ENCODE measurements around the gene LSM11.
A peak's percentile ranks its signal among the peaks of the same experiment; 100 is the strongest.

LSM11 gene

DNA sequence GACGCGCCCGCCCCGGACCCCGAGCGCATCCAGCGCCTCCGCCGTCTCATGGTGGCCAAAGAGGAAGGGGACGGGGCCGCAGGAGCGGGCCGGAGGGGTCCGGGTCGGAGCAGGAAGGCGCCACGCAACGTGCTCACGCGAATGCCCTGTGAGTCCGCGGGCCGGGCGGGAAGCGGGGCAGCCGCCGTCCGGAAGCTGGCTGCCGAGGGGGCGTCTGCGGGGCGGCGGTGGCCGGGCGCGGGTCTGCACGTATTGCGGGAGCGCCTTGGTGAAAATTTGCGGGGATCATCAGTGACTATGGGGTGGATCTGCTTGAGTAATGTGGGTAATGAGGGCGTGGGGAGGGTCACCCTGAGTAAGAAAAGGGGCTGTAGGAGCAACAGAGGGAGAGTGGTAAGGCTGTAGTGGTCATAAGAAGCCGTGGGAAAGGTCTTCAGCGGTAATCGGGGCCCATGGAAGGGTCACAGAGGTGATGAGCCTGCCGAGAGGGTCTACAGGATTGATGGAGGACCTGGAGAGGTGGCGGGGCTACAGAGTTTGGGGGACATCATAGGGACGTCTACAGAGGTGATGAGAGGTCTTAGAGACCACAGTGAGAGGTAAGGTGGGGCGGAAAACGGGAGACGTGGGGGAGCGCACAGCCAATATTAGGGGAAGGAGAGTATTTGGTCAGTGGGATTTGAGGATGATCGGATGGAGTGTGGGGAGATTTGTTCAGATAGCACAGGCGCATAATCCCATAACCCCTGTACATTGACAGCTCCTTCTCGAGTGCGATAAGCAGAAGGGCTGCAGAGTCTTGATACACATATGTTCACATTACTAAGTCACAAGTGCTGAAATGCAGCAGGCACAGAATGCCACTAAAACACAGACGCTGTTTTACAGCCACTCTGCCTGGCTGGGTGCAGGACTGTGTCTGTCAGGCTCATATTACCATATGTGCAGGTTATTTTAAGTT lies 819 bp downstream of the LSM11 start:
- peaks cover 1% of the 10 kb centered on the region for H3K36me3 Mint-ChIP-seq (ENCODE audit: insufficient read depth)
- peaks cover 20 to 22% of the 10 kb centered on the region in 2 donors for H3K4me1 Mint-ChIP-seq (ENCODE audit: low read depth in 2 of 2)
- ATAC-seq (replicated peaks) = peak; percentile 11
- H3K27me3 Mint-ChIP-seq = no peaks in the 10 kb centered on the region
- no peaks in the 10 kb centered on the region for H3K9me3 Mint-ChIP-seq
- peak overlapping the region; percentile 59 to 72 for H3K27ac Mint-ChIP-seq
- H3K4me3 Mint-ChIP-seq = peak overlapping the region; percentile 80 to 84
- no peak for DNase-seq

DNA sequence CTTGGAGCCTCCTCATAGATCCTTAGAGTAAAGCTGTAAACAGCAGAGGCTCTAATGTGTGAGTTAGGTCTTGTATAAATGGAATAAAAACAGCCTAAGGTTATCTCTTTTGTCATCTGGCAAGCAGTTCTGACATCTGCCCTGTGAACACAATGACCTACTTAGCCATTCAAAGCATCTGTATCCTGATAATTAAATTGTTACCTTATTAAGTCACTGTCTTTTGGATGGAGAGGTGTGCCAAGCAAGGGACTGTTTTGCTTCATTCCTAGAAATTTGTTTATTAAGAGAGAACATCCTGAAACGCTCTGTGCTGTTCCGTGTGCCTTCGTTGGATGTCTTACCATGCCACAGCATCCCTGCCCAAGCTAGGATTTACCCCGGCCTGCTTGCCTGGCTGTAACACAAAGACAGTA lies 1.5 kb downstream of the LSM11 start:
- Mint-ChIP-seq H3K27me3 (no peaks in the 10 kb centered on the region), H3K4me1 (ENCODE audit: low read depth in 2 of 2) (peaks cover 22% of the 10 kb centered on the region in 2 donors), H3K27ac (no peak overlapping the region), H3K4me3 (peak overlapping the region; percentile 80 to 84), H3K36me3 (ENCODE audit: insufficient read depth) (no peaks in the 10 kb centered on the region), H3K9me3 (no peaks in the 10 kb centered on the region)
- DNase-seq (no peak), ATAC-seq (replicated peaks) (no peak)

- no peak overlapping the region for H3K27ac Mint-ChIP-seq
- DNase-seq = no peak
- no peaks in the 10 kb centered on the region for H3K9me3 Mint-ChIP-seq
- H3K4me1 Mint-ChIP-seq (ENCODE audit: low read depth in 2 of 2) = peaks cover 22% of the 10 kb centered on the region in 2 donors
- peaks cover 6% of the 10 kb centered on the region for H3K36me3 Mint-ChIP-seq (ENCODE audit: insufficient read depth)
- no peak overlapping the region for H3K4me3 Mint-ChIP-seq
- no peak for ATAC-seq (replicated peaks)
- no peaks in the 10 kb centered on the region for H3K27me3 Mint-ChIP-seq
These were observed 3.7 kb downstream of the LSM11 start for GRCh38 chr5:157747173-157747740.

DNA sequence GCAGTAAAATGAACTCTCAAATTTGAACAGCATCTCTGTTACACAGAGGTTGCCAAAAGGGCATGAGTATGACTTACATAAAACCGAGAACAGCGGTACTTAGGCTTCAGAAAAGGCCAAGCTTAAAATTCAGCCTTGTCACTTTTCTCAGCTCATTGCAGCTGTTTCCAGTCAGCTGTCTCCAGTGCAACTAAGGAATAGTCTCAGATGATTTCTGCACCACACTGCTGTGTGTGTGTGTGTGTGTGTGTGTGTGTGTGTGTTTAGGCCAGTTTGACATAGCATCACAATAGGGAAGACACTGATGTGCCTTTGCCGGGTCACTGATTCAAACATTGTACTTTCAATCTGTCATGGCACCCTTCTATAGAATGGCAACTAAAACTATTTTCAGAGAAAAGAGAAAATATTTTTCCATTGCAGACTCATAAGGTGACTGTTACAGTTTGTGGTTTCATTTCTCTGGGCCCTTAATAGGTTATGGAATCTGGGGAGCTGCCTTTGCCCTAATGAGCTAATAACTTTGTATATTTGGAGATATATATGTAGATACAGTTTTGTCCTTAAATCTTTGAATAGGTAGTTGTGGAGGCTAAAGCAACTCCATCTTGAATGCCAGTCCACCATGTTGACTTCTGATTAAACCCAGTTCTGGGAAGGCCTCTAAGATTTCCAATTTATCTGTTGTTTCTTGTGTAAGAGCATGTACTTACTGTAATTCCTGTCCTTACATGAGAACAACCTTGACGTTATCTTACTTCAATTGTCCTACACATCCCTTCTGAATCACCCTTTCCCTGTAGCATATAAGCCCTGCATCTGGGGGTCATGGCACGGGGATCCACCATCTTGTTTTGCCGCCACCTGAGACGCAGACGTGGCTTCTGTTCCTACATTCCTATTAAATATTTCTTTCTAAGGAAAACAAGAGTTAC lies 4.5 kb downstream of the LSM11 start:
- H3K27ac Mint-ChIP-seq = no peak overlapping the region

GRCh38 chr5:157748760-157749461 lies 5.4 kb downstream of the LSM11 start:
- Mint-ChIP-seq H3K4me3 (no peak overlapping the region), H3K36me3 (ENCODE audit: insufficient read depth) (peaks cover 16% of the 10 kb centered on the region), H3K9me3 (no peaks in the 10 kb centered on the region), H3K27ac (no peak overlapping the region), H3K27me3 (no peaks in the 10 kb centered on the region), H3K4me1 (ENCODE audit: low read depth in 2 of 2) (peaks cover 15 to 16% of the 10 kb centered on the region in 2 donors)
- DNase-seq = no peak
- no peak for ATAC-seq (replicated peaks)

More for the DNA sequence above, 4.5 kb downstream of the LSM11 start:
- ATAC-seq (replicated peaks) (no peak), DNase-seq (no peak)
- H3K36me3 Mint-ChIP-seq (ENCODE audit: insufficient read depth) = peaks cover 14% of the 10 kb centered on the region
- H3K4me3 Mint-ChIP-seq = no peak overlapping the region
- H3K4me1 Mint-ChIP-seq (ENCODE audit: low read depth in 2 of 2) = peaks cover 18 to 19% of the 10 kb centered on the region in 2 donors
- no peaks in the 10 kb centered on the region for H3K27me3 Mint-ChIP-seq
- H3K9me3 Mint-ChIP-seq = no peaks in the 10 kb centered on the region

DNA sequence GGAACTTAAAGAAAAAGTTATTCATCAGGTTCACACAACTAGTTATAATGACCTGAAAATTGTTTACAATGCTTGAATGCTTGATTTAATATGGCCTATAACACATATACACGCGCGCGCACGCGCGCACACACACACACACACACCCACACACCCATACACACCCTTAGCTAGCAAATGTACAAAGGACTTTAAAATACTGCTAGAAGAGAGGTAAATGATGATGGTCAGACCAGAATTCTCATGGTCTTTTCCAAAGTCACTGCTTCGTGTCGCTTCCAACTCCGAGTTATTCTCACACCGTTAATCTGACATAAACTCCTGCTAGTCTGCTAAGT lies 5.9 kb downstream of the LSM11 start:
- Mint-ChIP-seq H3K4me3 (no peak overlapping the region), H3K9me3 (no peaks in the 10 kb centered on the region), H3K4me1 (ENCODE audit: low read depth in 2 of 2) (peaks cover 12% of the 10 kb centered on the region in 2 donors), H3K27ac (no peak overlapping the region), H3K27me3 (no peaks in the 10 kb centered on the region), H3K36me3 (ENCODE audit: insufficient read depth) (peaks cover 20% of the 10 kb centered on the region)
- ATAC-seq (replicated peaks) (no peak), DNase-seq (no peak)

GRCh38 chr5:157750320-157750719 lies 6.8 kb downstream of the LSM11 start:
- H3K9me3 Mint-ChIP-seq = no peaks in the 10 kb centered on the region
- DNase-seq (no peak), ATAC-seq (replicated peaks) (no peak)
- H3K27ac Mint-ChIP-seq = no peak overlapping the region
- H3K36me3 Mint-ChIP-seq (ENCODE audit: insufficient read depth) = peaks cover 29% of the 10 kb centered on the region
- no peak overlapping the region for H3K4me3 Mint-ChIP-seq
- peaks cover 5 to 8% of the 10 kb centered on the region in 2 donors for H3K4me1 Mint-ChIP-seq (ENCODE audit: low read depth in 2 of 2)
- no peaks in the 10 kb centered on the region for H3K27me3 Mint-ChIP-seq

DNA sequence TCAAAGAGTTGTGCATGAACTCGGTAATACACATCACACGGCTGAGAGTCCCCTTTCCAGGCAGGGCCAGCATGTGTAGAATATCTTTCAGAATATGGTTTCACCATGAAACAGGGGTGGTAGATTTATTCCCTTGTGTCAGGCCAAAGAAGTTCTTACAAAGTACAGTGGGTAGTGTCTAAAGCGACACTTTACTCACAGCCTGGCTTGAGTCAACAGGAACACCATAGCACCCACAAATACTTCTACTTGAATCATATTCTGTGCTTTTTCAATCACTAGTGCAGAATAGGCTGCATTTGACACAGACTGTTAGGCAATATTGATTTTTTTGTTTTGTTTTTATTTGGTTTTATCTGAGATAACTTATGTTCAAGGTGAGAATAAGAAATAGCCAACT lies 12.6 kb downstream of the LSM11 start:
- H3K27me3 Mint-ChIP-seq = no peaks in the 10 kb centered on the region
- H3K9me3 Mint-ChIP-seq = no peaks in the 10 kb centered on the region
- H3K36me3 Mint-ChIP-seq (ENCODE audit: insufficient read depth) = peaks cover 41% of the 10 kb centered on the region
- DNase-seq (no peak), ATAC-seq (replicated peaks) (no peak)
- no peak overlapping the region for H3K4me3 Mint-ChIP-seq
- no peak overlapping the region for H3K27ac Mint-ChIP-seq
- H3K4me1 Mint-ChIP-seq (ENCODE audit: low read depth in 2 of 2) = no peaks in the 10 kb centered on the region

- H3K9me3 Mint-ChIP-seq = no peaks in the 10 kb centered on the region
- DNase-seq (no peak), ATAC-seq (replicated peaks) (no peak)
- H3K27me3 Mint-ChIP-seq = no peaks in the 10 kb centered on the region
- peaks cover 0 to 2% of the 10 kb centered on the region in 2 donors for H3K4me1 Mint-ChIP-seq (ENCODE audit: low read depth in 2 of 2)
- peaks cover 25% of the 10 kb centered on the region for H3K36me3 Mint-ChIP-seq (ENCODE audit: insufficient read depth)
- H3K27ac Mint-ChIP-seq = no peak overlapping the region
- no peak overlapping the region for H3K4me3 Mint-ChIP-seq
These were observed 15.2 kb downstream of the LSM11 start for GRCh38 chr5:157758706-157759105.

DNA sequence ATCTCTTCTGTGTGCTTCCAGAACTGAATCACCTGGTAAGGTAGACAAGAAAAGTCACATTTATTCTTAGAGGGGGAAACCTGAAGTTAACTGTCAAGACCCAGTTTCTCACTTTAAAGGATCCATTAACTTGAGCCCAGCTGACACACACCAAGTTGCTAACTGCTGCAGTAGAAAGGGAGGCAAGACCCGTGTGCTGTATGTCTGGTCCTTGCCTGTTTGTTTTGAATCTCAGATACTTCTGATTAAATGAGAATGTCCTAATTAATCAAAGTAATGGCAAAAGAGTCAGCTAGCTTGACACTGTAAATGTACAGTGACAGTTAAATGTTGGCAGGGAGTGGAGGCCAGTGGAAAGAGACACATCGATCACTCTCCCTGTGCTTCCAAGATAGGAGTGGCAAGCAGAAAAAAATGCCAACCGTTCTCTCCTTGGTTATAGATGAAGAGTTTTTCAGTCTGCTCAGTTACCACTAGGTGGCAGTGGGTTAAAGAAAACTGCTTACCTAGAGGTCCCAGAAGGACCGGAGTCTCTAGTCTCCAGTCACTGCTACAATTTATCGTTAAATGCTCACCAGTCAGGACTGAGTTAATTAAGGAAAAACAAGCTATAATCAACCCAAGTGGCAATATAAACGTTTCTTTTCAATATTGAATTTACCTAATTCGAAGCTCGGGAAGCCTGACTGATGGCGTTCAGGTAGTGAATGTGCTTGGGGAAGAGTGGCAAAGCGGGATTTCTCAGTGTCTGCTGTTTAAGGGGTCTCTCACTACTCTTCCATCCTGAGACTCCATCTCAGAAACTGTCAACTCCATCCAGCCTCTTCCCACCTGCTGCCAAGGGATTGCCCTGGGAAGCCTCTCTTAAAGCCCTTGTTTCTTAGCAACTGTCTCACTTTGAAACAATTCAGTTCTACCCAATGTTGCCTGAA lies 18.4 kb downstream of the LSM11 start:
- DNase-seq (peak; percentile 6 to 20 (median 8)), ATAC-seq (replicated peaks) (peak; percentile 77)
- H3K9me3 Mint-ChIP-seq = no peaks in the 10 kb centered on the region
- no peak overlapping the region for H3K4me3 Mint-ChIP-seq
- H3K27ac Mint-ChIP-seq = no peak overlapping the region
- no peaks in the 10 kb centered on the region for H3K27me3 Mint-ChIP-seq
- H3K36me3 Mint-ChIP-seq (ENCODE audit: insufficient read depth) = peaks cover 5% of the 10 kb centered on the region
- peaks cover 0 to 2% of the 10 kb centered on the region in 2 donors for H3K4me1 Mint-ChIP-seq (ENCODE audit: low read depth in 2 of 2)

DNA sequence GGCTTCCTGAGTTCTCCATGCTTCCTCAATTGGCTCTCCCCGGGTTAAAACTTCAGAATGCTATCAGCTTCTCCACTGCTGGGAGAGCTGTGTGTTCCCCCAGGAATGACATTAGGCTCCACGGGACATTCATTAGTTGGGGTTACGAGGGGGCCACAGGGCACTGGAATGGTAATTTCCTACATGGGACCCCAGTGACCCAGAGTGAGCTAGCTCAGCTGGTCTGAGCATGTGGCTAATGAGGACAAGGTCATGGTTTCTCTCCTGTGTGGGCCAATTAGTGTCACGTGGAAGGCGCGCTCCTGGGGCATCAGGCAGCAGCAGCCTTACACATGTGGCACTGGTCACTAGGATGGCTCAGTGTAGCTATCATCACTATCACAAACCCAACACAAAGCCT lies 21.0 kb downstream of the LSM11 start:
- Mint-ChIP-seq H3K27ac (no peak overlapping the region), H3K4me3 (no peak overlapping the region), H3K4me1 (ENCODE audit: low read depth in 2 of 2) (peaks cover 0 to 2% of the 10 kb centered on the region in 2 donors), H3K9me3 (no peaks in the 10 kb centered on the region), H3K27me3 (no peaks in the 10 kb centered on the region), H3K36me3 (ENCODE audit: insufficient read depth) (no peaks in the 10 kb centered on the region)
- DNase-seq (no peak), ATAC-seq (replicated peaks) (no peak)

DNA sequence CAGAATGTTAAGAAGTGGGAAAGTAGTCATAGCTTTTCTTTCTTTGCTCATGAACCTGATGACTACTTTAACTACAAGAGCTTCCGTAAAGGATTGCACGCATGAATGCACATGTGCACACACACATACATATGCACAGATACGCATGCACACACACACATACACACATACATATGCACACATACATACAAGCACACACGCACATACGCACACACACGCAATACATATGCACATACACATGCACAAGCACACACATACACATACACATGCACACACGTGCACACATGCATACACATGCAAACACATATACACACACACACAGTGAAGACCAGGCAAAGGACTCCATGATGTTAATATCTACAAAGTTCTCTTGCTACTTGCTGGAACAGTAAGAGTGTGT lies 22.9 kb downstream of the LSM11 start:
- Mint-ChIP-seq H3K9me3 (no peaks in the 10 kb centered on the region), H3K27me3 (peaks cover 0 to 8% of the 10 kb centered on the region in 2 donors), H3K27ac (no peak overlapping the region), H3K36me3 (ENCODE audit: insufficient read depth) (no peaks in the 10 kb centered on the region), H3K4me3 (no peak overlapping the region), H3K4me1 (ENCODE audit: low read depth in 2 of 2) (peaks cover 0 to 2% of the 10 kb centered on the region in 2 donors)
- DNase-seq (no peak), ATAC-seq (replicated peaks) (no peak)

Measured in effector memory CD8-positive, alpha-beta T cell (primary cell).